Stimulated activated CD4-positive, alpha-beta T cell treated with anti-CD3 and anti-CD28 coated beads, TNF-alpha, amount 100 ng/mL, for 4 hours (primary cell): ENCODE measurements around the gene LCT.

Experiments
- DNase-seq, 3 experiments: peaks; one replicate each; pipeline ENCODE4 v3.0.0-alpha.2; 2020; ENCODE audit warnings: low read depth in 3 of 3

The LCT gene

GRCh38 chr2:135742325-135742757 is 94.6 kb downstream of the LCT start:
- DNase-seq = peak in 1 of 3 experiments; percentile 8

- DNase-seq = peak; percentile 86 to 94 (median 91)
Measured at GRCh38 chr2:135741395-135742324, 95.3 kb downstream of the LCT start, which contains the start of gene UBXN4. Gene UBXN4, plus strand, starts transcription at chr2:135741855. Its CDS starts 75 bp downstream, at chr2:135741930.

GRCh38 chr2:135741043-135741394 is 96.0 kb downstream of the LCT start:
- DNase-seq = no peak

- no peak for DNase-seq
Measured at GRCh38 chr2:135740206-135740605, 96.8 kb downstream of the LCT start.
